Muscle of leg (tissue), 11 donors: ENCODE data around the gene SLC12A5. TPM values are rescaled to one million over a fixed set of nuclear protein-coding genes. Genes with fewer than 3 reads are reported as not detected.
A peak's percentile ranks its signal among the peaks of the same experiment; 100 is the strongest.
"Not testable (repeated sequence)": the region's sequence is repeated elsewhere in the genome, so short reads cannot be mapped to it uniquely, and the experiment has no call there.

Experiments used
- DNase-seq: peaks from one replicate; pipeline ENCODE4 v3.0.0; 2013
- H3K27ac ChIP-seq: one replicate; pipeline ENCODE4 v1.5.1; 2013; ENCODE audit warnings: mild to moderate bottlenecking, low read length, control low read depth
- H3K27me3 ChIP-seq: one replicate; pipeline ENCODE4 v1.6.1; 2013; ENCODE audit warnings: low read length; ENCODE audit not compliant: control insufficient read depth, insufficient read depth
- H3K36me3 ChIP-seq: one replicate; pipeline ENCODE4 v1.6.1; 2013; ENCODE audit warnings: low read length; ENCODE audit not compliant: control insufficient read depth, insufficient read depth
- H3K4me1 ChIP-seq: one replicate; pipeline ENCODE4 v1.6.1; 2013; ENCODE audit warnings: low read length; ENCODE audit not compliant: control insufficient read depth, insufficient read depth
- H3K4me3 ChIP-seq: one replicate; pipeline ENCODE4 v1.5.1; 2013; ENCODE audit warnings: low read length, control low read depth
- H3K9me3 ChIP-seq: replicated peaks from 2 replicates; pipeline ENCODE4 v1.6.1; 2013; ENCODE audit warnings: low read depth, low read length; ENCODE audit not compliant: control insufficient read depth
- WGBS: methylation state at CpG from one replicate; pipeline ENCODE4 v1.1.5; 2013; ENCODE audit warnings: missing lambda C conversion rate; ENCODE audit not compliant: insufficient coverage; 5-methylcytosine and 5-hydroxymethylcytosine counted together
- polyA plus RNA-seq, 8 donors: library from polyadenylated mRNA; unstranded; fragments of 120-200 nt; gene quantifications; one replicate each; pipeline versions ENCODE4 v1.2.1 to v1.2.3, GENCODE V29; 2013; ENCODE audit warnings: inconsistent platforms in 1 of 8, low replicate concordance in 1 of 8; ENCODE audit not compliant: insufficient read length in 8 of 8, insufficient read depth in 1 of 8
- total RNA-seq: library from RNA; stranded (reverse); fragments of 120-200 nt; gene quantifications from one replicate; pipeline ENCODE4 v1.2.4, GENCODE V29; 2013

SLC12A5 gene
- total and polyA plus RNA-seq, 9 donors: 0.13 to 2.3 (median 1.3) TPM

DNA sequence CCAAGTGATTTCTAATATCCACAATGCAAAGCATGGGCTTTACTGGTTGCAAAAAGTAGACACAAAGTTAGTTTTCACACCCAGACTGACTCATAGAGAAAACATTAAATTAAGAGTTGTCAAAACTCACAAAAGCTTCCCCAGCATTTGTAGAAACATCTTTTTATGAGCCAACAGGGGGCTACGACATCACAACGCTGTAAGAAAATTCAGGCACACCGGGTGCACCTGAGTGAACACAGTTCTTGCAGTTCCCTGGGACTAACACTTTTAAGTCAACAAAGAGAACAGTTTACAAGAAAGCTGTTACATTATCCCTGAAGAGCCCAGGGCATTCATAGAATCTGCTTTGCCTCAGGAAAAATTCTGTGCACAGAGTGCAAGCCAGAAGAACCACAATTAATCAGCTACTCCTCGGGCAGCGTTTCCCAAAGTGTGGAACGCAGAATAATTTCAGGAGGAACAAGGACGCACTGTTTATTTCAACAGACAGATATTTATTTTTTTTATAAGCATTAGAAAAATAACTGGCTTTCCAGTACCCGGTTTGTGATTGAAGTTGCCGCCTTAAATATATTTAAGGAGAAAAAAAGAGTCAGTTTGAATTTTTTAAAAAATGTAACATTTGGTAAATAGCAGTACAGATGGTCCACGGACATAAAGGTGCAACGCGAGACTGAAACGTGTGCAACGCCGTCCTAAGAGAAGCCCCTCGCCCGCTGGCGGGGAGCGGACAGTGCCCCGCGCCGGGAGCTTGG is 59.6 kb downstream of the SLC12A5 start:
- peak overlapping the region; percentile 78 for H3K4me3 ChIP-seq
- peaks cover 4% of the 10 kb centered on the region for H3K4me1 ChIP-seq
- H3K27ac ChIP-seq: peak overlapping the region; percentile 90
- WGBS: 3% methylated on average over 17 of the region's 22 CpGs
- no peaks in the 10 kb centered on the region for H3K27me3 ChIP-seq
- H3K9me3 ChIP-seq: no peaks in the 10 kb centered on the region
- H3K36me3 ChIP-seq: no peaks in the 10 kb centered on the region
- DNase-seq: peak; percentile 9

DNA sequence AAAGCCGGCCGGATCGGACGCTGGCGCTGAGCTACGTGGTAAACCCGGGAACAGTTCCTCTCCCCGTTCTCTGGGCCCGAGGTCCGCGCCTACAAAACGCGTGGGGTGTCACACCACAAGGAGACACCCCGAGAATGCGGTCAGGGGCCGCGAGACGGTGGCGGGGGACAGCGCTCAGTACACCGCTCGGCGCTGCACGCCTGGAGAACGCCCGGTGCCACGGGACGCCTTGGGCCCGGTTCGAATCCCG is 60.1 kb downstream of the SLC12A5 start:
- no peaks in the 10 kb centered on the region for H3K9me3 ChIP-seq
- DNase-seq: no peak
- no peaks in the 10 kb centered on the region for H3K27me3 ChIP-seq
- H3K4me3 ChIP-seq: peak overlapping the region; percentile 78
- 0% methylated on average over 31 of the region's 31 CpGs for WGBS
- peak overlapping the region; percentile 90 for H3K27ac ChIP-seq
- H3K4me1 ChIP-seq: peaks cover 4% of the 10 kb centered on the region
- no peaks in the 10 kb centered on the region for H3K36me3 ChIP-seq

DNA sequence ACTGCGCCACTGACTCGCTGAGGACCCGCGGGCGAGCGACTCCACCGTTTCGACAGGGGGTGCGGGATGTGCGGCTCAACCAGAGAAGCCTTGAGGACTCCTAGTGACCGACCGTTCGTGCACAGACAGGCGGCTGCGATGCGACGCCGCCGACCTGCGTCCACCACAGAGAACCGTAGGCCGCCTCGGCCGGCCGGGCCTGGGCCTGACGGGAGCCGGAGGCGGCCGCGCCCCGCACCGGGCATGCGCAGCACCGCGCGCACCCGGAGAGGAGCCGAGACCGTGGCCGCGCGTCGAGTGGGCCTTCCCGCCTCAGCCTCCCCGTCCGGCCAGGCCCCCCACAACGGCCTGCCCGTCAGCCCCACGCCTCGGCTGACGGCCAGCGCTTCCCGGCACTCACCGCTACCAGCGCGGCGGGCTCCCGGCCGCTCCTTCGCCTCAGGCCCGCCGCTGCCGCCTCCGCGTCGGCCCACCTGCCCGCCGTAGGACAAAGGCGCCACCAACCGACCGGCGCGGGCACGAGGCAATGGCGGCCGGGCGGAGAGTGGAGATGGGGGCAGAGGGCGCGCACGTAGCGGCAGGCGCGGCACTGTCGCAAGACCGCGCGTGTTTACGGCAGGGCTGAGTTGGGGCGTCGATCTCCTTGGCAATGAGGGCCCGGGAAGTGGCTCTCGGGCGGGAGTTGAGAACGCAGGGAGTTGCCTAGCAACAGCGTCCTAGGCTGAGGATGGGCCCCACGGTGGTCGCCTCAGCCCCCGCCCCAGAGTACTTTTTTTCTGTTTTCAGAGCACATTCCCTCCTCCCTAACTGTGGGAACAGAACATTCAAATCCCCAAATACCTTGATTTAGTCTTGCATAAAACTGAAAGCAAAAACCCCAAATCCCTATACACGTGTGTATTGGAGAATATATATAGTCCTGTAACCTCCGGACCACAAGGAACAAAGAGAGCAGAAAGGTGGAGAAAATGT is 60.7 kb downstream of the SLC12A5 start, which contains the start of gene NCOA5:
NCOA5 (minus strand) TSS at position 546 of the 972 bp plus-strand sequence. CDS start 10,538 bp downstream, outside the sequence.
- Histone ChIP-seq H3K4me3 (peak within 1 kb of the TSS; percentile 78), H3K27me3 (no peaks in the 10 kb centered on the region), H3K9me3 (no peaks in the 10 kb centered on the region), H3K36me3 (no peaks in the 10 kb centered on the region), H3K4me1 (peaks cover 4% of the 10 kb centered on the region), H3K27ac (peak within 1 kb of the TSS; percentile 90)
- DNase-seq: peak; percentile 98
- under 1% methylated on average over 94 of the region's 100 CpGs for WGBS

DNA sequence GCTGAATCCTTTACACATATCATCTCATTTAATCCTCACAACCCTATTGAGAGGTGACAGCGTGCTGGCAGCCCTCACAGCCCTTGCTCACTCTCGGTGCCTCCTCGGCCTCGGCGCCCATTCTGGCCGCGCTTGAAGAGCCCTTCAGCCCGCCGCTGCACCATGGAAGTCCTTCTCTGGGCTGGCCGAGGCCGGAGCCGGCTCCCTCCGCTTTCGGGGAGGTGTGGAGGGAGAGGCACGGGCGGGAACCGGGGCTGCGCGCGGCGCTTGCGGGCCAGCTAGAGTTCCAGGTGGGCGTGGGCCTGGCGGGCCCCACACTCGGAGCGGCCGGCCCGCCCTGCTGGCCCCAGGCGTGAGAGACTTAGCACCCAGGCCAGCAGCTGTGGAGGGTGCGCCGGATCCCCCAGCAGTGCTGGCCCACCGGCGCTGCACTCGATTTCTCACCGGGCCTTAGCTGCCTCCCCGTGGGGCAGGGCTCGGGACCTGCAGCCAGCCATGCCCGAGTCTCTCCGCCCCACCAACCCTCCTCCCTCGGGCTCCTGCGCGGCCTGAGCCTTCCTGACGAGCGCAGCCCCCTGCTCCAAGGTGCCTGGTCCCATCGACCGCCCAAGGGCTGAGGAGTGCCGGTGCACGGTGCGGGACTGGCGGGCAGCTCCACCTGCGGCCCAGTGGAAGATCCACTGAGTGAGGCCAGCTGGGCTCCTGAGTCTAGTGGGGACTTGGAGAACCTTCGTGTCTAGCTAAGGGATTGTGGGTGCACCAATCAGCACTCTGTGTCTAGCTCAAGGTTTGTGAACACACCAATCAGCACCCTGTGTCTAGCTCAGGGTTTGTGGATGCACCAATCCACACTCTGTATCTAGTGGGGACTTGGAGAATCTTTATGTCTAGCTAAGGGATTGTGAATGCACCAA is 62.9 kb downstream of the SLC12A5 start:
- not testable (repeated sequence) for H3K36me3 ChIP-seq, H3K4me3 ChIP-seq, H3K4me1 ChIP-seq, H3K27ac ChIP-seq, H3K9me3 ChIP-seq, H3K27me3 ChIP-seq, DNase-seq
- WGBS: 95% methylated on average over 45 of the region's 52 CpGs

DNA sequence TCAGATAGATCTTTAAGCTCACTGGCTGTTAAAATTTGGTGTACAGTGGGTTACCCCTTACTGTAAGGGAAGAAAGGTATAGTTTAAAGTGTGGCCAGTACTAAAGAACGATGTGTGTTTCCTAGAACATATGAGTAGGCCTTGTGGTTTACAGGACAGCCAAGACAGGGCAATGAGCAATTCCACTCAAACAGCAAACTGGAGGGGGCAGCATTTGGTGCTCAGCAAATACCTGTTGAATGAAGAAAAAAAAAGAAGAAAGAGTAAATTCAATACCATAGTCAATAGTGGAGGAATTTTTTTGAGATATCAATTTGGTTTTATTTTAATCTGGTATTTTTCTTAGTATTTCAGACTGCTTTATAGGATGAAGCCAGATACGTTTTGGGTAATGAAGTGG is 64.5 kb downstream of the SLC12A5 start:
- H3K36me3 ChIP-seq: no peaks in the 10 kb centered on the region
- peaks cover 2% of the 10 kb centered on the region for H3K4me1 ChIP-seq
- H3K4me3 ChIP-seq: no peak overlapping the region
- no peak overlapping the region for H3K27ac ChIP-seq
- no peaks in the 10 kb centered on the region for H3K9me3 ChIP-seq
- no peak for DNase-seq
- 54% methylated on average over 2 of the region's 2 CpGs for WGBS
- peaks cover 10% of the 10 kb centered on the region for H3K27me3 ChIP-seq

DNA sequence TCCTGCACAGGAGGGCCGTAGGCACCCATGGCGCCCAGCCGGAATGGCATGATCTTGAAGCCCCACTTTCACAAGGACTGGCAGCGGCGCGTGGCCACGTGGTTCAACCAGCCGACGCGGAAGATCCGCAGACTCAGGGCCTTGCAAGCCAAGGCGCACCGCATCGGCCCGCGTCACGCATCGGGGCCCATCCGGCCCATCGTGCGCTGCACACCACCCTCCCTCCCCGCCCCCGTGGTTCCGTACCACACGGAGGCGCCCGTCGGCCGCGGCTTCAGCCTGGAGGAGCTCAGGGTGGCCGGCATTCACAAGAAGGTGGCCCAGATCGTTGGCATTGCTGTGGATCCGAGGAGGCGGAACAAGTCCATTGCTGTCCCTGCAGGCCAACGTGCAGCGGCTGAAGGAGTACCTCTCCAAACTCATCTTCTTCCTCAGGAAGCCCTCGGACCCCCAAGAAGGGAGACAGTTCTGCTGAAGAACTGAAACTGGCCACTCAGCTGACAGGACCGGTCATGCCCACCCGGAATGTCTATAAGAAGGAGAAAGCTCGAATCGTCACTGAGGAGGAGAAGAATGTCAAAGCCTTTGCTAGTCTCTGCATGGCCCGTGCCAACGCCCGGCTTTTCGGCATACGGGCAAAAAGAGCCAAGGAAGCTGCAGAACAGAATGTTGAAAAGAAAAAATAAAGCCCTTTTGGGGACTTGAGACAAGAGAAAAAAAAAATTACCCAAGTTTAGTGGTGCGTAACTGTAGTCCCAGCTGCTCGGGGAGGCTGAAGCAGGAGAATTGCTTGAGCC is 70.7 kb downstream of the SLC12A5 start:
- H3K4me3 ChIP-seq: no peak overlapping the region
- WGBS: 33% methylated on average over 39 of the region's 48 CpGs
- no peak for DNase-seq
- H3K27me3 ChIP-seq: peaks cover 44% of the 10 kb centered on the region
- H3K4me1 ChIP-seq: no peaks in the 10 kb centered on the region
- H3K36me3 ChIP-seq: no peaks in the 10 kb centered on the region
- no peak overlapping the region for H3K27ac ChIP-seq
- H3K9me3 ChIP-seq: no peaks in the 10 kb centered on the region

DNA sequence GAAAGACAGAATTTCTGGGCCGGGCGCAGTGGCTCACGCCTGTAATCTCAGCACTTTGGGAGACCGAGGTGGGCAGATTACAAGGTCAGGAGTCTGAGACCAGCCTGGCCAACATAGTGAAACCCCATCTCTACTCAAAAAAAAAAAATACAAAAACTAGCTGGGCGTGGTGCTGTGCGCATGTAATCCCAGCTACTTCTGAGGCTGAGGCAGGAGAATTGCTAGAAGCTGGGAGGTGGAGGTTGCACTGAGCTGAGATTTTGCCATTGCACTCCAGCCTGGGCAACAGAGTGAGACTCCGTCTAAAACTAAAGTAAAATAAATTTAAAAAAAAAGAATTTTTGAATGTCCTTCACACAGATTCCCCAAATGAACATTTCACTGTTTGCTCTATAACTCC is 71.4 kb downstream of the SLC12A5 start:
- not testable (repeated sequence) for H3K9me3 ChIP-seq, H3K36me3 ChIP-seq, DNase-seq, H3K4me1 ChIP-seq, H3K27ac ChIP-seq, H3K4me3 ChIP-seq
- H3K27me3 ChIP-seq: peaks cover 44% of the 10 kb centered on the region
- WGBS: 73% methylated on average over 5 of the region's 7 CpGs

DNA sequence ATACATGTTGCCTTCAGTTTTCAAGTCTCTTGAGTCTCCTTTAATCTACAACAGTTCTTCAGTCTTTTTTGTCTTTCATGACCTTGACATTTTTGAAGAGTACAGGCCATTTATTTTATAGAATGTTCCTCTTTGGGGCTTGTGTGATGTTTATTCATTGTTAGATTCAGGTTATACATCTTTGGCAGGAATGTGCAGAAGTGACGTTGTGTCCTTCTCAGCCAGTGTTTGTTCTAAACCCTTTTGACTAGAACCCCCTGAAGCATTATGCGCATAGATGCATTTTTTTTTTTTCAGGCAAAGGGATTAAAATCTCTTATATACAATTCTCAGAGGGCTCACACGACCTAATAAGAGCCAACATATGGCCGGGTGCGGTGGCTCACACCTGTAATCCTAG is 72.0 kb downstream of the SLC12A5 start:
- Histone ChIP-seq H3K27me3 (peaks cover 44% of the 10 kb centered on the region), H3K27ac (no peak overlapping the region), H3K9me3 (no peaks in the 10 kb centered on the region), H3K4me1 (no peaks in the 10 kb centered on the region), H3K4me3 (no peak overlapping the region), H3K36me3 (no peaks in the 10 kb centered on the region)
- 40% methylated on average over 2 of the region's 5 CpGs for WGBS
- no peak for DNase-seq

DNA sequence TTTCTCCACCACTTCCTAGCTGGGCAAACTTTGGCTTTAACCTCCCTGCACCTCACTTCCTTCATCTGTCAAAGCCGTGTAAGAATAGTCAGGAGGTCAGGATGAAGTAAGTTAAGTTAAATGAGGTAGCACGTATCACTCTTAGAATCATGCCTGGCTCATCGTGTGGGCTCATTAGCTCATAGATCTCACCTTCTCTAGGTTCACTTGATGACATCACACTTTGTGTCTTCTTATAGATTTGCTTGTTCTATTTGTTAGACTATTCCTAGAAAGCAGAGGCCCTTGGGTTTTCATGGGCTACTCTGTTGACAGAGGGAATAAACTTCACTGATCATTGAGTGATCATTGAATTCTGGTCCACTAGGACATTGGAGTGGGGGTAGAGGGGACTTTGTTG is 72.9 kb downstream of the SLC12A5 start:
- H3K9me3 ChIP-seq: no peaks in the 10 kb centered on the region
- WGBS: no CpG with 5 or more reads among the region's 3 CpGs
- H3K27me3 ChIP-seq: peaks cover 42% of the 10 kb centered on the region

More for the DNA sequence above, 72.9 kb downstream of the SLC12A5 start:
- no peak for DNase-seq
- no peaks in the 10 kb centered on the region for H3K4me1 ChIP-seq
- H3K36me3 ChIP-seq: no peaks in the 10 kb centered on the region
- no peak overlapping the region for H3K27ac ChIP-seq
- no peak overlapping the region for H3K4me3 ChIP-seq
